GM13976 (cell line): ENCODE results near the gene CROT.

ENCODE experiments used
- DNase-seq: peaks from one replicate; pipeline ENCODE4 v3.0.0; 2012; ENCODE audit warnings: low spot score
- CTCF ChIP-seq: IDR thresholded peaks from 2 replicates; pipeline ENCODE4 v1.5.1; 2012; ENCODE audit warnings: borderline replicate concordance, mild to moderate bottlenecking; ENCODE audit not compliant: insufficient read depth; ENCODE audit errors: extremely low read depth, missing control alignments, control extremely low read depth
- in situ Hi-C: fragments of 300-500 bp; cut with MboI; formaldehyde crosslinking; loops from one replicate; pipeline ENCODE4 v1.12.0; 2022; ENCODE audit warnings: low sequenced_read_pairs, mixed read lengths, inconsistent platforms; ENCODE audit not compliant: unreplicated experiment

The CROT gene

GRCh38 chr7:87370660-87371180 is 25.3 kb downstream of the CROT start:
- in situ Hi-C loops = no loop called here
- no peak for DNase-seq
- no peak for TF ChIP-seq CTCF

GRCh38 chr7:87375662-87376435 is 30.4 kb downstream of the CROT start:
- no peak for DNase-seq
- in situ Hi-C loops = no loop called here
- no peak for TF ChIP-seq CTCF

- no peak for TF ChIP-seq CTCF
- no peak for DNase-seq
- in situ Hi-C loops = no loop called here
Measured at GRCh38 chr7:87380905-87381304, 35.4 kb downstream of the CROT start.

- no peak for TF ChIP-seq CTCF
- no peak for DNase-seq
- in situ Hi-C loops = no loop called here
Measured at GRCh38 chr7:87391020-87391701, 45.7 kb downstream of the CROT start.

GRCh38 chr7:87395442-87396020 is 50.1 kb downstream of the CROT start:
- in situ Hi-C loops = no loop called here
- TF ChIP-seq CTCF = no peak
- DNase-seq = no peak

- in situ Hi-C loops = no loop called here
- no peak for TF ChIP-seq CTCF
- DNase-seq = no peak
Measured at GRCh38 chr7:87398446-87398845, 53.0 kb downstream of the CROT start.
